Measurements from ENCODE around the gene TBC1D14. TPM values are rescaled to one million over a fixed set of nuclear protein-coding genes. Genes with fewer than 3 reads are reported as not detected.

The TBC1D14 gene
- total and polyA plus RNA-seq, 9 of the 15 experiments (the other 6 are each of a cell fraction or from before 2014, with no cell fraction given) = 2.1 to 59.6 (median 44.8) TPM

GRCh38 chr4:6893449-6894085 is 16.1 kb upstream of the TBC1D14 start (continued):
- TF ChIP-seq, protein P1, sequence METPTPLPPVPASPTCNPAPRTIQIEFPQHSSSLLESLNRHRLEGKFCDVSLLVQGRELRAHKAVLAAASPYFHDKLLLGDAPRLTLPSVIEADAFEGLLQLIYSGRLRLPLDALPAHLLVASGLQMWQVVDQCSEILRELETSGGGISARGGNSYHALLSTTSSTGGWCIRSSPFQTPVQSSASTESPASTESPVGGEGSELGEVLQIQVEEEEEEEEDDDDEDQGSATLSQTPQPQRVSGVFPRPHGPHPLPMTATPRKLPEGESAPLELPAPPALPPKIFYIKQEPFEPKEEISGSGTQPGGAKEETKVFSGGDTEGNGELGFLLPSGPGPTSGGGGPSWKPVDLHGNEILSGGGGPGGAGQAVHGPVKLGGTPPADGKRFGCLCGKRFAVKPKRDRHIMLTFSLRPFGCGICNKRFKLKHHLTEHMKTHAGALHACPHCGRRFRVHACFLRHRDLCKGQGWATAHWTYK (CRISPR knock-in tag; IDR thresholded peaks at IDR 0.05) = peak; percentile 57; the same call in 1 of the 2 replicates
- TF ChIP-seq E2F3 (CRISPR knock-in tag; IDR thresholded peaks at IDR 0.05) = peak; percentile 46; the same call in 1 of the 2 replicates
- TF ChIP-seq, protein P2, sequence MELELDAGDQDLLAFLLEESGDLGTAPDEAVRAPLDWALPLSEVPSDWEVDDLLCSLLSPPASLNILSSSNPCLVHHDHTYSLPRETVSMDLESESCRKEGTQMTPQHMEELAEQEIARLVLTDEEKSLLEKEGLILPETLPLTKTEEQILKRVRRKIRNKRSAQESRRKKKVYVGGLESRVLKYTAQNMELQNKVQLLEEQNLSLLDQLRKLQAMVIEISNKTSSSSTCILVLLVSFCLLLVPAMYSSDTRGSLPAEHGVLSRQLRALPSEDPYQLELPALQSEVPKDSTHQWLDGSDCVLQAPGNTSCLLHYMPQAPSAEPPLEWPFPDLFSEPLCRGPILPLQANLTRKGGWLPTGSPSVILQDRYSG (tag; conservative IDR thresholded peaks at IDR 0.05; ENCODE audit: low read depth) = peak; percentile 76; the same call in 1 of the 2 replicates
- TF ChIP-seq MECOM (CRISPR knock-in tag; IDR thresholded peaks at IDR 0.05) = peak; percentile 51
- TF ChIP-seq U2AF1 (optimal IDR thresholded peaks at IDR 0.05; ENCODE audit: low read depth, low read length) = no peak
- no peak for TF ChIP-seq POLR2B (IDR thresholded peaks at IDR 0.05; ENCODE audit: low read depth, partially characterized antibody)
- peak; percentile 64; the same call in 1 of the 2 replicates for TF ChIP-seq CUX1 (CRISPR knock-in tag; IDR thresholded peaks at IDR 0.05)
- TF ChIP-seq ZNF668 (CRISPR knock-in tag; IDR thresholded peaks at IDR 0.05) = peak; percentile 80
- TF ChIP-seq, protein P3, sequence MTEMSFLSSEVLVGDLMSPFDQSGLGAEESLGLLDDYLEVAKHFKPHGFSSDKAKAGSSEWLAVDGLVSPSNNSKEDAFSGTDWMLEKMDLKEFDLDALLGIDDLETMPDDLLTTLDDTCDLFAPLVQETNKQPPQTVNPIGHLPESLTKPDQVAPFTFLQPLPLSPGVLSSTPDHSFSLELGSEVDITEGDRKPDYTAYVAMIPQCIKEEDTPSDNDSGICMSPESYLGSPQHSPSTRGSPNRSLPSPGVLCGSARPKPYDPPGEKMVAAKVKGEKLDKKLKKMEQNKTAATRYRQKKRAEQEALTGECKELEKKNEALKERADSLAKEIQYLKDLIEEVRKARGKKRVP (CRISPR knock-in tag; IDR thresholded peaks at IDR 0.05) = 0 out of 2 replicates have a peak, but pooled peaks have one; percentile 42
- 0 out of 2 replicates have a peak, but pooled peaks have one; percentile 35 for TF ChIP-seq RBFOX2 (IDR thresholded peaks at IDR 0.05; ENCODE audit: low read depth, low read length)
- no peak for TF ChIP-seq PTBP1 (IDR thresholded peaks at IDR 0.05; ENCODE audit: low read depth, low read length)
- peak; percentile 58 to 61 for TF ChIP-seq KDM1A (IDR thresholded peaks at IDR 0.05)
- 0 out of 2 replicates have a peak, but pooled peaks have one; percentile 15 for TF ChIP-seq CTBP1 (IDR thresholded peaks at IDR 0.05; ENCODE audit: borderline replicate concordance)
- no peak for TF ChIP-seq ZC3H11A (IDR thresholded peaks at IDR 0.05; ENCODE audit: low read depth, low read length)
- TF ChIP-seq PTRF (tag; IDR thresholded peaks at IDR 0.05) = 0 out of 2 replicates have a peak, but pooled peaks have one; percentile 58
- TF ChIP-seq XRCC5 (IDR thresholded peaks at IDR 0.05; ENCODE audit: low read depth, low read length) = no peak
- TF ChIP-seq KLF10 (CRISPR knock-in tag; IDR thresholded peaks at IDR 0.05) = no peak
- TF ChIP-seq NR4A1 (CRISPR knock-in tag; IDR thresholded peaks at IDR 0.05) = no peak
- TF ChIP-seq NR4A1 (tag; IDR thresholded peaks at IDR 0.05) = 0 out of 2 replicates have a peak, but pooled peaks have one; percentile 61

All from K562 (cell line).